ENCODE results near the gene LRPAP1. TPM values are rescaled to one million over a fixed set of nuclear protein-coding genes. Genes with fewer than 3 reads are reported as not detected.

Gene LRPAP1
- total RNA-seq, 1 experiment from 2014 or later = 109 TPM

DNA sequence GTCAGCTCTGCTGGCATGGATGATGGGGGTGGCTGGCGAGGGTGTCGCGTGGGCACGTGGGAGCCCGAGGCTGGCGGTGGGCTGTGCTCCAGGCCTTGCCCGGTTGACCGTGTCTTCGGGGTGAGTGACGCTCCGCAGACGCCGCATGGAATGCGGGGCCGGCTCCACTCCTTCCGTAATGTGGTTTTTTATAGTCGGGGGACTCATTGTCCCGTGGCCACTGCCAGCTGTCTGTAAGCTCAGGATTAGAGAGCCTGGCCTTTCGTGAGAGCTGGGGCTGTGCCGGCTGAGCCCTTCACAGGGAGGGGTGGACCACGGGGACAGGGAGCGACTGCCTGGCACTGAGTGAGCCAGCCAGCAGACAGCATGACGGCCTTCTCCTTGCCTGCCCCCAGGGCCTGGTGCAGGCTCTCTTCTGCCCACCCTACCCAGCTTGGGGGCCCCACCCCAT is 48.7 kb downstream of the LRPAP1 start (continued):
- TF ChIP-seq EZH2phosphoT487 (IDR thresholded peaks at IDR 0.05; ENCODE audit: borderline replicate concordance) = no peak
- TF ChIP-seq JUND (IDR thresholded peaks at IDR 0.05) = no peak
- no peak for TF ChIP-seq CEBPB (IDR thresholded peaks at IDR 0.05; ENCODE audit: low read depth)
- TF ChIP-seq SRF (IDR thresholded peaks at IDR 0.05; ENCODE audit: low read depth) = no peak
- TF ChIP-seq, protein P1, sequence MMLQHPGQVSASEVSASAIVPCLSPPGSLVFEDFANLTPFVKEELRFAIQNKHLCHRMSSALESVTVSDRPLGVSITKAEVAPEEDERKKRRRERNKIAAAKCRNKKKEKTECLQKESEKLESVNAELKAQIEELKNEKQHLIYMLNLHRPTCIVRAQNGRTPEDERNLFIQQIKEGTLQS (IDR thresholded peaks at IDR 0.05) = no peak
- TF ChIP-seq ELF1 (IDR thresholded peaks at IDR 0.05; ENCODE audit: borderline replicate concordance, low read depth) = no peak
- TF ChIP-seq ZFX (IDR thresholded peaks at IDR 0.05) = no peak
- no peak for TF ChIP-seq YY1 (IDR thresholded peaks at IDR 0.05; ENCODE audit: extremely low read depth, insufficient replicate concordance, low read depth, low read length)

DNA sequence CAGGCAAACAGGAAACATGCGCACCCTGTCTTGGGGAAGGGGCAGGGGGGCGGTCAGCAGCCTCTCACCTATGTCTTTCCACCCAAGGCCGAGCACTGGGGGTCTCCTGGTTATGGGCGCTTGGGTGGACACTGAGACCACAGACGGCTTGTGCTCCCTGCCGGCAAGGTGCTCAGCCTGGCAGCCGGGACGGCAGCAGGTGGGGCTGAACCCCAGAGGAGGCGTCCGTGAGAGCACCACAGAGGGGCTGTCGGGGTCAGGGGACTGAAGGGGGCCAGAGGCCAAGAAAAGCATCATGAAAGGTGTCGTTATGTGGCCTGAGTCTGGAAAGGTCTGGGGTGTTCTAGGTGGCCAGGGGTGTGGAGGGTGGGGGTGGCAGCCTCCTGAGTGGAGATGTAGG is 49.5 kb downstream of the LRPAP1 start:
- no peak for ATAC-seq
- Histone ChIP-seq H3K9me3 (ENCODE audit: control insufficient read depth in 1 of 2, insufficient read depth in 1 of 2, low read depth in 1 of 2, low read length in 2 of 2) (no peaks in the 10 kb centered on the region), H3K27ac (ENCODE audit: low read depth, low read length) (no peak overlapping the region), H3K36me3 (ENCODE audit: control insufficient read depth in 1 of 2, insufficient read depth in 2 of 2, low read length in 2 of 2) (no peaks in the 10 kb centered on the region), H3K4me1 (ENCODE audit: control insufficient read depth in 1 of 2, insufficient read depth in 2 of 2, low read length in 2 of 2) (peaks cover 21 to 32% of the 10 kb centered on the region in 2 experiments), H3K9me2 (ENCODE audit: insufficient read depth) (no peaks in the 10 kb centered on the region), H3K27me3 (ENCODE audit: insufficient read depth, low read length) (no peaks in the 10 kb centered on the region), H3K9ac (ENCODE audit: low read length) (no peak overlapping the region), H3K79me2 (ENCODE audit: insufficient read depth, low read length) (no peaks in the 10 kb centered on the region), H2AFZ (ENCODE audit: low read depth, low read length, poor library complexity, severe bottlenecking) (no peak overlapping the region), H4K20me1 (ENCODE audit: insufficient read depth) (no peaks in the 10 kb centered on the region), H3K4me2 (ENCODE audit: low read length) (no peak overlapping the region), H3K4me3 (replicated peaks in 1 of 2; ENCODE audit: low read depth in 1 of 2, low read length in 2 of 2) (no peak overlapping the region)
- ChIA-PET RAD21 (ENCODE audit: low non-redundant PET in 1 of 2, low total read pairs in 2 of 2, uncharacterized antibody in 2 of 2, unreplicated experiment in 2 of 2) (no interaction called here), POLR2A (no interaction called here), CTCF (no interaction called here)
- TF ChIP-seq EZH2 (IDR thresholded peaks at IDR 0.05) (no peak), YY1 (IDR thresholded peaks at IDR 0.05; ENCODE audit: extremely low read depth, insufficient replicate concordance, low read depth, low read length) (no peak), ELF1 (IDR thresholded peaks at IDR 0.05; ENCODE audit: borderline replicate concordance, low read depth) (no peak), EZH2phosphoT487 (IDR thresholded peaks at IDR 0.05; ENCODE audit: borderline replicate concordance) (no peak), POLR2A (IDR thresholded peaks at IDR 0.05; ENCODE audit: borderline replicate concordance, extremely low read depth, insufficient read depth, insufficient read length) (no peak), SRF (IDR thresholded peaks at IDR 0.05; ENCODE audit: low read depth) (no peak), SIN3A (IDR thresholded peaks at IDR 0.05; ENCODE audit: low read depth) (no peak)
- DNase-seq (ENCODE audit: low read depth, low spot score) = no peak
- no TSS peak for BruUV-seq (replicated peaks)
- intact Hi-C loops (cut with micrococcal nuclease) = no loop called here

Data from HCT116 (cell line).